Body of pancreas (tissue), 4 donors: ENCODE measurements around the gene GID8.
"Not testable (repeated sequence)": the region's sequence is repeated elsewhere in the genome, so short reads cannot be mapped to it uniquely, and the experiment has no call there.

Experiments
- POLR2A ChIP-seq, 3 donors: fragments of 450-650 bp; IDR thresholded peaks; one replicate each; pipeline ENCODE4 v1.6.1; 2016; ENCODE audit warnings: antibody characterized with exemption in 3 of 3, mild to moderate bottlenecking in 2 of 3
- TF ChIP-seq, protein P1 (sequence below), 7 experiments: fragments of 450-650 bp in 4 of 7; fragments of 200-600 bp in 3 of 7; sonication (generic) in 3 of 7; IDR thresholded peaks; one replicate each; pipeline ENCODE4 v1.5.1; 2016 to 2019; ENCODE audit warnings: antibody characterized with exemption in 7 of 7

DNA sequence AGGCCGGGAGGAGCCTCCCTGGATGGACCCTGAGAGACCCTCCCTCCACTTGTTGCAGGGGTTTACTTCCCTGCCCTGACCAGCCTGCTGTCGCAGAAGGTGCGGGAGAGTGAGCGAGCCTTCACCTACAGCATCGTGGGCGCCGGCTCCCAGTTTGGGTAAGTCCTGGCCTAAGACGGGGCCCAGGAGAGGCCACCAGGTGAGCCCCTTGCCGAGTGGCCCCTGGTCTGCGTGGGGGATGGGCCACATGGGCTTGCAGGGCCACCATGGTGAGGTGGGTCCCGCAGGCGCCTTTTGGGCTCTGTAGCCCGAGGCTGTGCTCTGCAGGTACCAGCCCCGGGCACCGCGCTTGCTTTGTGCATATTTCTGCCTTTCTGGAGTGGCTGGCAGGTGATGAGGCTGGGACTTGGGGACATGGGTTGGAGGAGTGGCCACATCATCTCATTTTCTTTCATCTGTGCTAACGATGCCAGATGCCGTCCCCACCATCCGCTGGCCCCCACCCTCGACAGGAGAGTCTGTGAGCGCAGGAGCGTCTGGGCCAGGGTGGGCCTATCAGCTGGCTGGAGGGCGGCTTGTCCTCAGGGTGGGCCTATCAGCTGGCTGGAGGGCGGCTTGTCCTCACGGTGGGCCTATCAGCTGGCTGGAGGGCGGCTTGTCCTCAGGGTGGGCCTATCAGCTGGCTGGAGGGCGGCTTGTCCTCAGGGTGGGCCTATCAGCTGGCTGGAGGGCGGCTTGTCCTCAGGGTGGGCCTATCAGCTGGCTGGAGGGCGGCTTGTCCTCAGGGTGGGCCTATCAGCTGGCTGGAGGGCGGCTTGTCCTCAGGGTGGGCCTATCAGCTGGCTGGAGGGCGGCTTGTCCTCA lies 22.7 kb downstream of the GID8 start:
- TF ChIP-seq, protein P1, sequence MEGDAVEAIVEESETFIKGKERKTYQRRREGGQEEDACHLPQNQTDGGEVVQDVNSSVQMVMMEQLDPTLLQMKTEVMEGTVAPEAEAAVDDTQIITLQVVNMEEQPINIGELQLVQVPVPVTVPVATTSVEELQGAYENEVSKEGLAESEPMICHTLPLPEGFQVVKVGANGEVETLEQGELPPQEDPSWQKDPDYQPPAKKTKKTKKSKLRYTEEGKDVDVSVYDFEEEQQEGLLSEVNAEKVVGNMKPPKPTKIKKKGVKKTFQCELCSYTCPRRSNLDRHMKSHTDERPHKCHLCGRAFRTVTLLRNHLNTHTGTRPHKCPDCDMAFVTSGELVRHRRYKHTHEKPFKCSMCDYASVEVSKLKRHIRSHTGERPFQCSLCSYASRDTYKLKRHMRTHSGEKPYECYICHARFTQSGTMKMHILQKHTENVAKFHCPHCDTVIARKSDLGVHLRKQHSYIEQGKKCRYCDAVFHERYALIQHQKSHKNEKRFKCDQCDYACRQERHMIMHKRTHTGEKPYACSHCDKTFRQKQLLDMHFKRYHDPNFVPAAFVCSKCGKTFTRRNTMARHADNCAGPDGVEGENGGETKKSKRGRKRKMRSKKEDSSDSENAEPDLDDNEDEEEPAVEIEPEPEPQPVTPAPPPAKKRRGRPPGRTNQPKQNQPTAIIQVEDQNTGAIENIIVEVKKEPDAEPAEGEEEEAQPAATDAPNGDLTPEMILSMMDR (IDR thresholded peaks at IDR 0.05): not testable (repeated sequence)
- TF ChIP-seq POLR2A (IDR thresholded peaks at IDR 0.05): not testable (repeated sequence)
